Neural crest cell (in vitro differentiated cells): ENCODE data around the gene C13orf46. TPM values are rescaled to one million over a fixed set of nuclear protein-coding genes. Genes with fewer than 3 reads are reported as not detected.
"Not testable (repeated sequence)": the region's sequence is repeated elsewhere in the genome, so short reads cannot be mapped to it uniquely, and the experiment has no call there.

Experiments
- DNase-seq: peaks from one replicate; pipeline ENCODE4 v3.0.0; 2021; ENCODE audit warnings: low read depth, mixed read lengths, low spot score
- H3K27ac Mint-ChIP-seq: one replicate; pipeline ENCODE4 v1.8.0; 2021; ENCODE audit warnings: mild to moderate bottlenecking, mixed read lengths; ENCODE audit not compliant: unreplicated experiment
- H3K27me3 Mint-ChIP-seq: 2 replicates; pipeline ENCODE4 v1.8.0; 2021; ENCODE audit warnings: low read depth, mild to moderate bottlenecking, mixed read lengths
- H3K36me3 Mint-ChIP-seq: 2 replicates; pipeline ENCODE4 v1.8.0; 2021; ENCODE audit warnings: low read depth, mild to moderate bottlenecking, mixed read lengths
- H3K4me1 Mint-ChIP-seq: 2 replicates; pipeline ENCODE4 v1.8.0; 2021; ENCODE audit warnings: mixed read lengths
- H3K4me3 Mint-ChIP-seq: one replicate; pipeline ENCODE4 v1.8.0; 2021; ENCODE audit warnings: mild to moderate bottlenecking, mixed read lengths
- H3K9me3 Mint-ChIP-seq: 2 replicates; pipeline ENCODE4 v1.8.0; 2021; ENCODE audit warnings: mixed read lengths
- total RNA-seq: library from RNA; stranded (reverse); gene quantifications from 2 replicates; pipeline ENCODE4 v1.2.1, GENCODE V29; 2021
- TF ChIP-seq, protein P1 (sequence below): fragments of 200-600 bp; sonication (generic); conservative IDR thresholded peaks from 2 replicates; pipeline ENCODE4 v1.5.0; 2021; ENCODE audit warnings: antibody characterized with exemption, mild to moderate bottlenecking

The C13orf46 gene
- total RNA-seq, 1 donor from 2014 or later = 1.9 TPM

- H3K27me3 Mint-ChIP-seq = peaks cover 11% of the 10 kb centered on the region
- H3K4me3 Mint-ChIP-seq = no peak overlapping the region
- no peaks in the 10 kb centered on the region for H3K36me3 Mint-ChIP-seq
- no peaks in the 10 kb centered on the region for H3K4me1 Mint-ChIP-seq
- H3K27ac Mint-ChIP-seq = no peak overlapping the region
- TF ChIP-seq, protein P1, sequence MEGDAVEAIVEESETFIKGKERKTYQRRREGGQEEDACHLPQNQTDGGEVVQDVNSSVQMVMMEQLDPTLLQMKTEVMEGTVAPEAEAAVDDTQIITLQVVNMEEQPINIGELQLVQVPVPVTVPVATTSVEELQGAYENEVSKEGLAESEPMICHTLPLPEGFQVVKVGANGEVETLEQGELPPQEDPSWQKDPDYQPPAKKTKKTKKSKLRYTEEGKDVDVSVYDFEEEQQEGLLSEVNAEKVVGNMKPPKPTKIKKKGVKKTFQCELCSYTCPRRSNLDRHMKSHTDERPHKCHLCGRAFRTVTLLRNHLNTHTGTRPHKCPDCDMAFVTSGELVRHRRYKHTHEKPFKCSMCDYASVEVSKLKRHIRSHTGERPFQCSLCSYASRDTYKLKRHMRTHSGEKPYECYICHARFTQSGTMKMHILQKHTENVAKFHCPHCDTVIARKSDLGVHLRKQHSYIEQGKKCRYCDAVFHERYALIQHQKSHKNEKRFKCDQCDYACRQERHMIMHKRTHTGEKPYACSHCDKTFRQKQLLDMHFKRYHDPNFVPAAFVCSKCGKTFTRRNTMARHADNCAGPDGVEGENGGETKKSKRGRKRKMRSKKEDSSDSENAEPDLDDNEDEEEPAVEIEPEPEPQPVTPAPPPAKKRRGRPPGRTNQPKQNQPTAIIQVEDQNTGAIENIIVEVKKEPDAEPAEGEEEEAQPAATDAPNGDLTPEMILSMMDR = no peak
- no peak for DNase-seq
- H3K9me3 Mint-ChIP-seq = peaks cover 3% of the 10 kb centered on the region
Observed at GRCh38 chr13:113914333-113915011, 59.4 kb downstream of the C13orf46 start.

DNA sequence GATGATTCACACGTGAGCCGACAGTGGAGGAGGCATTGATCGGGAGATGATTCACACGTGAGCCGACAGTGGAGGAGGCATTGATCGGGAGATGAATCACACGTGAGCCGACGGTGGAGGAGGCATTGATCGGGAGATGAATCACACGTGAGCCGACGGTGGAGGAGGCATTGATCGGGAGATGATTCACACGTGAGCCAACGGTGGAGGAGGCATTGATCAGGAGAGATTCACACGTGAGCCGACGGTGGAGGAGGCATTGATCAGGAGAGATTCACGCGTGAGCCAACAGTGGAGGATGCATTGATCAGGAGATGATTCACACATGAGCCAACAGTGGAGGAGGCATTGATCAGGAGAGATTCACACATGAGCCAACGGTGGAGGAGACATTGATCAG is 60.0 kb downstream of the C13orf46 start:
- not testable (repeated sequence) for H3K36me3 Mint-ChIP-seq, H3K9me3 Mint-ChIP-seq, H3K27ac Mint-ChIP-seq, H3K4me3 Mint-ChIP-seq, DNase-seq, H3K4me1 Mint-ChIP-seq
- peaks cover 11% of the 10 kb centered on the region for H3K27me3 Mint-ChIP-seq

GRCh38 chr13:113913408-113913807 is 60.5 kb downstream of the C13orf46 start:
- H3K36me3 Mint-ChIP-seq, DNase-seq, H3K4me1 Mint-ChIP-seq, H3K4me3 Mint-ChIP-seq, H3K27ac Mint-ChIP-seq, H3K9me3 Mint-ChIP-seq: not testable (repeated sequence)
- H3K27me3 Mint-ChIP-seq = peaks cover 11% of the 10 kb centered on the region

GRCh38 chr13:113912596-113912995 is 61.3 kb downstream of the C13orf46 start:
- H3K27ac Mint-ChIP-seq = no peak overlapping the region
- DNase-seq = no peak
- TF ChIP-seq, protein P1 = no peak
- peaks cover 3% of the 10 kb centered on the region for H3K9me3 Mint-ChIP-seq
- H3K36me3 Mint-ChIP-seq = no peaks in the 10 kb centered on the region
- peaks cover 14% of the 10 kb centered on the region for H3K27me3 Mint-ChIP-seq
- no peak overlapping the region for H3K4me3 Mint-ChIP-seq
- no peaks in the 10 kb centered on the region for H3K4me1 Mint-ChIP-seq

- TF ChIP-seq, protein P1 = no peak
- H3K4me3 Mint-ChIP-seq = no peak overlapping the region
- no peak overlapping the region for H3K27ac Mint-ChIP-seq
- DNase-seq = no peak
- peaks cover 9% of the 10 kb centered on the region for H3K27me3 Mint-ChIP-seq
- H3K36me3 Mint-ChIP-seq = no peaks in the 10 kb centered on the region
- H3K4me1 Mint-ChIP-seq = no peaks in the 10 kb centered on the region
- peaks cover 3% of the 10 kb centered on the region for H3K9me3 Mint-ChIP-seq
Observed at GRCh38 chr13:113907635-113908617, 66.0 kb downstream of the C13orf46 start.

- DNase-seq = no peak
- no peak overlapping the region for H3K4me3 Mint-ChIP-seq
- no peaks in the 10 kb centered on the region for H3K36me3 Mint-ChIP-seq
- H3K9me3 Mint-ChIP-seq = no peaks in the 10 kb centered on the region
- H3K27ac Mint-ChIP-seq = no peak overlapping the region
- H3K4me1 Mint-ChIP-seq = no peaks in the 10 kb centered on the region
- TF ChIP-seq, protein P1 = no peak
- peaks cover 7% of the 10 kb centered on the region for H3K27me3 Mint-ChIP-seq
Observed at GRCh38 chr13:113906571-113906970, 67.3 kb downstream of the C13orf46 start.
